HG02763 (cell line): ENCODE data around the gene TCF25.

Experiments used
- ATAC-seq: cut with Tn5 transposase; IDR thresholded peaks from one replicate; pipeline ENCODE4 v1.9.1; 2021; ENCODE audit warnings: mild to moderate bottlenecking, moderate library complexity; ENCODE audit not compliant: unreplicated experiment

Gene TCF25

GRCh38 chr16:89843409-89844350 is 29.7 kb upstream of the TCF25 start:
- ATAC-seq = no peak

- no peak for ATAC-seq
These were observed 28.6 kb upstream of the TCF25 start for GRCh38 chr16:89844739-89845339.

GRCh38 chr16:89845417-89845816 is 28.0 kb upstream of the TCF25 start:
- ATAC-seq = no peak

- ATAC-seq = no peak
These were observed 26.1 kb upstream of the TCF25 start for GRCh38 chr16:89847051-89847939.

- ATAC-seq = no peak
These were observed 25.5 kb upstream of the TCF25 start for GRCh38 chr16:89847940-89848297.

- no peak for ATAC-seq
These were observed 24.4 kb upstream of the TCF25 start for GRCh38 chr16:89848974-89849373.

GRCh38 chr16:89853306-89853993 is 19.9 kb upstream of the TCF25 start:
- no peak for ATAC-seq

GRCh38 chr16:89855301-89855945 is 18.0 kb upstream of the TCF25 start:
- no peak for ATAC-seq

- ATAC-seq = no peak
These were observed 17.4 kb upstream of the TCF25 start for GRCh38 chr16:89855986-89856385.

GRCh38 chr16:89858973-89859614 is 14.3 kb upstream of the TCF25 start:
- ATAC-seq = no peak

- ATAC-seq = no peak
These were observed 13.8 kb upstream of the TCF25 start for GRCh38 chr16:89859615-89860007.

GRCh38 chr16:89860747-89861304 is 12.6 kb upstream of the TCF25 start:
- ATAC-seq = no peak

- ATAC-seq = no peak
These were observed 11.7 kb upstream of the TCF25 start for GRCh38 chr16:89861648-89862047.

GRCh38 chr16:89862732-89863131 is 10.7 kb upstream of the TCF25 start:
- no peak for ATAC-seq

- ATAC-seq = peak; percentile 70
These were observed 9.5 kb upstream of the TCF25 start for GRCh38 chr16:89863741-89864526.

- no peak for ATAC-seq
These were observed 8.9 kb upstream of the TCF25 start for GRCh38 chr16:89864527-89864820.

GRCh38 chr16:89867918-89868317 is 5.5 kb upstream of the TCF25 start:
- no peak for ATAC-seq

GRCh38 chr16:89869911-89870310 is 3.5 kb upstream of the TCF25 start:
- ATAC-seq = no peak

GRCh38 chr16:89870440-89870839 is 3.0 kb upstream of the TCF25 start:
- ATAC-seq = no peak
